ENCODE measurements around the gene LIX1L.

LIX1L gene

DNA sequence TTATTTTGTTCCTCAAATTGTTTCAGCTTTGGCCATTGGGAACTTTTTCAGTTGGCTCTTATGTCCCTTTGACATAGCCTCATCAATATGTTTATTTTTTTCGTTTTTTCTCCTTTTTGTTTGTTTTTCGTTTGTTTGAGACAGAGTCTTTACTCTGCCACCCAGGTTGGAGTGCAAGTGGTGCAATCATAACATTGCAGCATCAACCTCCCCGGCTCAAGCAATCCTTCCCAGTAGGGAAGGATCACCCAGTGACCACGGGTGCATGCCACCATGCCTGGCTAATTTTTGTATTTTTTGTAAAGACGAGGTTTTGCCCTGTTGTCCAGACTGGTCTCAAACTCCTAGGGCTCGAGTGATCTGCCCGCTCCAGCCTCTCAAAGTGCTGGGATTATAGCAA lies 14.8 kb upstream of the LIX1L start:
- TF ChIP-seq, protein P1, sequence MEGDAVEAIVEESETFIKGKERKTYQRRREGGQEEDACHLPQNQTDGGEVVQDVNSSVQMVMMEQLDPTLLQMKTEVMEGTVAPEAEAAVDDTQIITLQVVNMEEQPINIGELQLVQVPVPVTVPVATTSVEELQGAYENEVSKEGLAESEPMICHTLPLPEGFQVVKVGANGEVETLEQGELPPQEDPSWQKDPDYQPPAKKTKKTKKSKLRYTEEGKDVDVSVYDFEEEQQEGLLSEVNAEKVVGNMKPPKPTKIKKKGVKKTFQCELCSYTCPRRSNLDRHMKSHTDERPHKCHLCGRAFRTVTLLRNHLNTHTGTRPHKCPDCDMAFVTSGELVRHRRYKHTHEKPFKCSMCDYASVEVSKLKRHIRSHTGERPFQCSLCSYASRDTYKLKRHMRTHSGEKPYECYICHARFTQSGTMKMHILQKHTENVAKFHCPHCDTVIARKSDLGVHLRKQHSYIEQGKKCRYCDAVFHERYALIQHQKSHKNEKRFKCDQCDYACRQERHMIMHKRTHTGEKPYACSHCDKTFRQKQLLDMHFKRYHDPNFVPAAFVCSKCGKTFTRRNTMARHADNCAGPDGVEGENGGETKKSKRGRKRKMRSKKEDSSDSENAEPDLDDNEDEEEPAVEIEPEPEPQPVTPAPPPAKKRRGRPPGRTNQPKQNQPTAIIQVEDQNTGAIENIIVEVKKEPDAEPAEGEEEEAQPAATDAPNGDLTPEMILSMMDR (conservative IDR thresholded peaks at IDR 0.05; ENCODE audit: control insufficient read depth, insufficient read depth, low read depth, low read length), result no peak
- no peak overlapping the region for H3K4me3 ChIP-seq (ENCODE audit: control insufficient read depth, low read depth, low read length)
- no peak for DNase-seq (ENCODE audit: low read depth)

DNA sequence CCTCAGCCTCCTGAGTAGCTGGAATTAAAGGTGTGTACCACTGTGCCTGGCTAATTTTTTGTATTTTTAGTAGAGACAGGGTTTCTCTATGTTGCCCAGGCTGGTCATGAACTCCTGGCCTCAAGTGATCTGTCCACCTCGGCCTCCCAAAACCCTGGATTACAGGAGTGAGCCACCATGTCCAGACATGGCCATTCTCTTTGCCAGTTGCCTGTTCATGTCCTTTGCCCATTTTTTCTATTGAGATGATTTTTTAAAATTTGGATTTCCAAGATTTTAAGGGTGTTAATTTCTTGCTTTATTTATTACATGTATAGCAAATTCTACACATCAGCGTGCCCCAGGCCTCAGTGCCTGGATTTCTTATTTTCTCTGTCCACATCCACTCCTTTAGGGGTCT lies 9.5 kb upstream of the LIX1L start:
- TF ChIP-seq, protein P1 (conservative IDR thresholded peaks at IDR 0.05; ENCODE audit: control insufficient read depth, insufficient read depth, low read depth, low read length), result no peak
- no peak for DNase-seq (ENCODE audit: low read depth)
- no peak overlapping the region for H3K4me3 ChIP-seq (ENCODE audit: control insufficient read depth, low read depth, low read length)

DNA sequence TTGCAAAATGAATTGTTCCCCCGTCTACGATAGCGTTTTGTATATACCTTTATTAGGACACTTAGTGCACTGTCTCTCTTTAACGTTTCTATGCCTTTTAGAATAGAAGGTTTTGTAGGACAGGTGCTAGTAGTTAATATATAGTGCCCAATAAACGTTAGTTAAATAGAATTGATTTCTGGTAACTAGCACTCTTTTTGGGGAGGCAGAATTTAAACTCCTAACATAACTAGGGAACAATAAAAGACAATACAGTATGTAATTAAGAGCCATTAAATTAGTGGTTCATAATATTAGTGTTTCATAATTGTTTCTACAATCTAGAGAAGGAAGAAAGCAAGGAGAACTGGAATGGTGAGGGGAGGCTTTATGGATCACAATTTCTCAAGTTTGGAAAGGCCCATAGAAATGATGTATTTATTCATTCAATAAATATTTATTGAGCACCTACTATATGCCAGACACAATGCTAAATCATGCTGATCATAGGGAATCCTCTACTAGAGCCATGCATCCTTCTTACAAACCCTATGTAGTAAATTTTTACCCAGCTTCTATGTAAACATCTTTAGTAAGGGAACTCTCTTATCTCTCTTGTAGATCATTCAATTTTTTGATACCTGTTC lies 7.4 kb upstream of the LIX1L start:
- DNase-seq (ENCODE audit: low read depth), result no peak
- TF ChIP-seq, protein P1 (conservative IDR thresholded peaks at IDR 0.05; ENCODE audit: control insufficient read depth, insufficient read depth, low read depth, low read length), result no peak
- H3K4me3 ChIP-seq (ENCODE audit: control insufficient read depth, low read depth, low read length), result peak overlapping the region; percentile 90

DNA sequence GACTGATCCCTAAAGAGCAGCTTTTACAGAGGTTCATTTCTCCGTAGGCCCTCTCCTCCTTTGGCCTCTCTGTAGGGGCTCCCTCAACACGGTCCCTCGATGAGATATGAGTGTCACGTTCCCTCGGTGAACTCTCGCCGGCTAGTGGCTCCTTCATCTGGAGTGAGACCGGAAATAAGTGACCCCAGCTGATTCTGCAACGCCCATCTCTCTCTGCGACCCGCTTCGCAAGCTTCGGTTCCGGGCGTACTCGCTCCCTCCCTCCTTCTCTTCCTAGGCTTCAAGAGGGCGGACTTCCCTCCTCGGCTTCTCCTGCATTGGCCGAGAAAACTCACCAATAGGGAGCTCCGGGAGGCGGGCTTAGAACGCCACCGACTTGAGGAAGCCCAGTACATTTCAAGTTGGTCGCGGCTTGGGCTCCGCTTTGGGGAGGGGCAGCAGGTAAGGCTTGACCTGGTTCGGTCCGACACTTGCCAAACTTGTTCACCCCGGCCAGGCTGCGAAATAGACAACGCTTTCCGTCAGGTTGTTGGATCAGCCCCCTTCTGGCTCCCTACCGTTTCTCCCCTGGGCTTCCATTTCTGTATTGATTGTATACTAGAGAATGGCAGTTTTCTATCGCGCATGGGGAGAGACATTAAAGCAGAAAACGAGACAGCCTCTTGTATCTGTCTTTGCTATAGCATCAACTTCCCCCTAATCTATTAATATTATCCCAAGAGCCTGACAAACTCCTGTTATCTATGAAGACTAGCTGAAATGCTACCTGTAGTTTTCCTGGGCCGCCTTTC lies 6.7 kb upstream of the LIX1L start, which contains the start of the genes ANKRD34A and POLR3GL:
ANKRD34A (minus strand) TSS at position 248 of the 791 bp plus-strand sequence. CDS start 2,816 bp downstream, outside the sequence.
POLR3GL (plus strand) TSS at position 363 of the 791 bp plus-strand sequence. CDS start 10,176 bp downstream, outside the sequence.
- TF ChIP-seq, protein P1 (conservative IDR thresholded peaks at IDR 0.05; ENCODE audit: control insufficient read depth, insufficient read depth, low read depth, low read length), result no peak
- peak within 1 kb of the TSS; percentile 90 for H3K4me3 ChIP-seq (ENCODE audit: control insufficient read depth, low read depth, low read length)
- DNase-seq (ENCODE audit: low read depth), result peak; percentile 91

DNA sequence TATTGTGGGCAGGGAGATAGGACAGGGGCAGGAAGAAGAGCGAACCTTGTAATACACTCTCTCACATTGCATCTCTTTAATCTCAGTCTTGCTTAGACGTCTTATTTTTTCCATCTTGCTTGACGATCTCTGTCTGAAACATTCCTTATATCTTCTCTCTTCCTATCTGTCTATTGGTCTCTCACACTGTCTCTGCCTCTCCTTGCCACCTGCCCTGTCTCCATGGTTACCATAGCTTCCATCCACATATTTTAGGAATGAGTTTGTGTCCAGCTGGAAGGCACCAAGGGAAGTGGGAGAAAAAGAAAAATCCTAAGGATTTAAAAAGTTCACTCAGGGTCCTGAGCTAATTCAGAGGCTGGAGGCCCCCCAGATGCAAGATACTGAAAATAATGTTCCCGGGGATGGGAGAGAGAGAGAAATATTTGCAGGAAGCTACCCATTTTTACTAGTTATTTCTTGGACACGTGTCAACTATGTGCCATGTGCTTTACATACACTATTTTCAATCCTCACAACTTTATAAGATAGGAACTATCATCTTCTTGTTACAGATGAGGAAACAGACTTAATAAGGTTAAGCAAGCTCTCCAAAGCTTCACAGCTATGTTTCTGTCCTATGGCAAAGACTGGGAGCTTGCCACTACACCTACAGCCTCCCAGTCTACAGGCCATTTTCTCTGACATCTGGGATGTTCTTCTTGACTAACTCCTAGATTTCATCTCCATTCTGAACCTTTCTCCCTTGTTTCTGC lies 5.6 kb upstream of the LIX1L start:
- DNase-seq (ENCODE audit: low read depth), result peak; percentile 65

More for the DNA sequence above, 5.6 kb upstream of the LIX1L start:
- peak overlapping the region; percentile 90 for H3K4me3 ChIP-seq (ENCODE audit: control insufficient read depth, low read depth, low read length)
- TF ChIP-seq, protein P1 (conservative IDR thresholded peaks at IDR 0.05; ENCODE audit: control insufficient read depth, insufficient read depth, low read depth, low read length), result no peak

Data from fibroblast of mammary gland (primary cell).